GM21717 (cell line): ENCODE data around the gene STAB2.
A peak's percentile ranks its signal among the peaks of the same experiment; 100 is the strongest.

Experiments
- ATAC-seq: cut with Tn5 transposase; IDR thresholded peaks from one replicate; pipeline ENCODE4 v1.9.1; 2021; ENCODE audit warnings: mild to moderate bottlenecking, moderate library complexity; ENCODE audit not compliant: unreplicated experiment

Gene STAB2

GRCh38 chr12:103586132-103586531 is 941 bp upstream of the STAB2 start:
- ATAC-seq = no peak

DNA sequence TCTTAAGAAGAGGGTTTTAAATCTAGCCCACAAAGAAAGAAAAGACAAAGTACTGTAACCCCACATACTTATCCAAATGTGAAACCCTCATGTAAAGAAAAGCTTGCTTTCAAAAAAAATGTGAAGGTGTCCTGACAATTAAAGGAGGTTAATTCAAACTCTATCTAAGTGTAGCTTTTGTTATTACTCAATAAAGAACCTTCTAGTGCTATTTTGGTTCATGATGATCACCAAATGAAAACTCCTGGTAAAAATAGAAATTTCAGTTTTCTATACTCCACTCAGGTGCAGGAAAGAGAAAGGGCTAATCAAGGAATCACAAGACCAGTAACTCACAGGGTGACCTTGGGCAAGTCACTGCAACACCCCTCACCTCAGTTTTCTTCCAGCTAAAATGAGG is 1.6 kb downstream of the STAB2 start:
- ATAC-seq = no peak

GRCh38 chr12:103589517-103589916 is 2.4 kb downstream of the STAB2 start:
- ATAC-seq = no peak

GRCh38 chr12:103590271-103590670 is 3.2 kb downstream of the STAB2 start:
- ATAC-seq = no peak

DNA sequence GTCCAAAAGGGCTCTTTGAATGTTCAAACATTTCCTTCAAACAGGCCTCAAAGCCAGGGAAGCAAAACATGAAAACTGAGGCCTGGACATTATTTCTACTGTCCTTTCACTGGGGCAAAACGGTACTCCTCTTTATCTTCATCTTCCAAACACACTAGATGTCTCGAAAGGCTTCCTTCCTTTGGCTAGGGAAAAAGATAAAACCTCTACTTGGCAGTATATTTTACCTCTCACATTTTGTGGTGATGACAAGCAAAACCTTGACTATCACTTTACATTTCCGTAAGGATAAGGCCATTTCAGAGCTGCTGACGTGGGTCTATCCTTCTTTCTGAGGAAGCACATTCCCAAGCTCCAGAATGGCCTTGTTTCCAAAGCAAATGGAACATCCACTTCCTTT is 9.9 kb downstream of the STAB2 start:
- no peak for ATAC-seq

GRCh38 chr12:103599274-103599673 is 12.2 kb downstream of the STAB2 start:
- ATAC-seq = no peak

DNA sequence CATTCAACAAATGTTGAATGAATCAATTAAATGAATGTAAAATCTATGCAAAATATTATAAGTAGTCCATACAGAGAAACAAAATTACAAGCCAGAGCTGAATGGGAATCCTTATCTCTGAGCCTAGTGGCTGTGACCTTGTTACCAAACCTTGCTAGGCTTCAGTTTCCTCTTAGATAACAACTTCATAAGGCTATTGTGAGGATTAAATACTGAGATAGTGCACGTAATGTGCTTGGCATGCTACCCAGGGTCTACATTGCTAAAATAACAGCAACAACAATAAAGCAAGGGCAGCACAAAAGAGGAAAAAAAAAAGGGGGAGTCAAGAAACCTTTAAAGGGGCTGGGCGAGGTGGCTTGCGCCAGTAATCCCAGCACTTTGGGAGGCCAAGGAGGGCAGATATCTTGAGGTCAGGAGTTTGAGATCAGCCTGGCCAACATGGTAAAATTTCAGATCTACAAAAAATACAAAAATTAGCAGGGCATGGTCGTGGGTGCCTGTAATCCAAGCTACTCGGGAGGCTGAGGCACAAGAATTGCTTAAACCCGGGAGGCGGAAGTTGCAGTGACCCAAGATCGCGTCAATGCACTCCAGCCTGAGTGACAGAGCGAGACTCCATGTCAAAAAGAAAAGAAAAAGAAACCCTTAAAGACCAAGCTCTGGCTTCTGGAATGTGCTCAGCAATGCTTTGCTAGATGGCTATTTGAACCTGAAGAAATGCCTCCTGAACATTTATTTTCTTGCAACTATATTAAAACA is 14.1 kb downstream of the STAB2 start:
- ATAC-seq = no peak

- no peak for ATAC-seq
These were observed 33.3 kb downstream of the STAB2 start for GRCh38 chr12:103620395-103620794.

GRCh38 chr12:103623716-103624115 is 36.6 kb downstream of the STAB2 start:
- ATAC-seq = no peak

- no peak for ATAC-seq
These were observed 39.4 kb downstream of the STAB2 start for GRCh38 chr12:103626498-103626897.

DNA sequence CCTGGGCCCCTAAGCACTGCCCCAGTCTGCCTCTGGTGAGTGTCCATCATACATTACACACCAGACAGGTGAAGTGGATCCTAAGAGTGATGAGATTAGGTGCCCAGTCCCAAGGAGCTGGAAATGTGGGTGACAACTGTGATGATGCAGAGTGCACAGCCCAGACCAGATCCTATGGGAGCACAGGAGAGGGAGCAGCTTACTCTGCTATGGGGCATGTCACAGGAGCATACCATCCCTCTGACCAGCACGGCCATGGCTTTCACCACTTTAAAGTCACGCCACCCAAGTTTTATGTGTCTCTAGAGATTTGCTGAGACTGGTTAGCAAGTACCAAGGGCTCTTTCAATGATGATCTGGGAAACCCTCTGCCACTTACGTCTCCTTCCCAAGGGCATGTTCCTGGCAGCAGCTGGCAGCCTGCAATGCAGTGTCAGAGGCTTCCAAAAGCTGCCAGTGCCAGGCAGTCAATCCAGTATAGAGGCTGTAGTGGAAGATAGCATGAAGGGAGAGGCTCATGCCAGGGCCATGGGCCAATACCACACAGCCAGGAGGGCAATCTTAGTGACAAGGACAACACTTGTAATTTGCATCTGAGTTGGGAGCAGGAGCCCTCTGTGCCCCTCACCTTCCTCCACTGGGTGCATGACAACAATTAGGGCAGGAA is 40.2 kb downstream of the STAB2 start:
- no peak for ATAC-seq

DNA sequence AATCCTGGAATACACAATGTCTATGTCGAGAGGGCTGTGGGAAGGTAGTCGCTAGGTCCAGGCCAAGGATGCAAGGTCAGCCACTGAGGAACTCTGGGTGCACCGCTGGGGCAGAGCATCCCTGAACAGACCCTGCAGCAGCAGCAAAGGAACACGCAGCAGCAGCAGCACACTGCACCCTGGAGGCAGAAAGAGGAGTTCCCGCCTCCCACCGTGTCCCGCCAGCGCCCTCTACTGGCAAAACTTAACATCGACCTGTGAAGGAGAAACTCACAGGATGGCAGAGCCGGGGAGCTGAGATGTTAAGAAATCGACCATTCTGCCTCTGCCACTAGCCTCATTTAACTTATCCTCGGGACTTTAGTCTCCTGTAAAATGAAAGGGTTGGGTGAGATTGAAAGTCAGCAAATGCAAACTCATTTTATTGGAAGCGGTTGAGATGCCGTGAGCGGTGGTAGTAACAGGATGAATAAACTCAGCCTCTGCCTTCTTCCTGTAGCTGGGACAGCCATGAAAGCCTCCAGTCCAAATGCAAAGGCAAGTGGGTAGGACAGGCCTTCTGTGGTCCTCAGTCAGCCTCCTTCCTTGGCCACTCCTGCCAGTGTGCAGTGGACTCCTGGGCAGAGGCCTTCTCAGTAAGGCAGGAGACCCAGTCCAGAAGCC is 45.6 kb downstream of the STAB2 start:
- peak; percentile 68 for ATAC-seq

DNA sequence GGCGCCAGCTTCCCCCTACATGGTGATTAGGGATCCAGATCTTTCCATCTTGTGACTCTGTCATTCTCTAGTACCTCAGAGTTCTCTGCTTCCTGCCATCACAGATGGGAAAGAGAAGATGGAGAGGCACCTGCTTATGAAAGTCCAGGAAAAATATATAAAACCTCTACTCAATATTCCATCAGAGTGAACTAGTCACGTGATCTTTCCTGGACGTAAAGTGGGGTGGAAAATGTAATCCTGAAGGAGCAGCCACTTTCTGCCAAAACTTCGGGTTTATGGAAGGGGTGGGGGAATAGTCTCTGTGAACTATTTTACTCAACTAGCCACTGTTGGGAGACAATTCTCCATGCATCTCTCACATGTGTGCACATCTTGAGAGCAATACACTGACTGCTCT is 47.7 kb downstream of the STAB2 start:
- ATAC-seq = no peak

DNA sequence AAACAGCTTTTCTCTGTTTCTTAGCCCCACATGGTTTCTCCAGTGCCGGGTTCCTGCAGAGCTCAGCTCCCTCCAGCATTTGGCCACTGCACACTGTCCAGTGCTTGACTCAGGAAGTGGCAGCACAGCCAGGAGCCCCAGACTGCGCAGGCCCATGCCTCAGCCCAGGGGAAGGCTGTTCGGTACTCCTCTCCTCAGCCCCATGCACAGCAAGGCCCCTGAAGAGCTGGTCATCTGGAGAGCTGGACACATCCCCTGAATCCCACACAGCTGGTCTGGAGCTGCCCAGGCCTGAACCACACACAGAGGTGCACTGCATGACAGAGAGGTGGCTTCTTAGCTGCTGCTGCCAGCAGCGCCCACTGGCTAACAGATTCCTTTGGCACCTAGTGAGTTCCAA is 48.3 kb downstream of the STAB2 start:
- no peak for ATAC-seq

DNA sequence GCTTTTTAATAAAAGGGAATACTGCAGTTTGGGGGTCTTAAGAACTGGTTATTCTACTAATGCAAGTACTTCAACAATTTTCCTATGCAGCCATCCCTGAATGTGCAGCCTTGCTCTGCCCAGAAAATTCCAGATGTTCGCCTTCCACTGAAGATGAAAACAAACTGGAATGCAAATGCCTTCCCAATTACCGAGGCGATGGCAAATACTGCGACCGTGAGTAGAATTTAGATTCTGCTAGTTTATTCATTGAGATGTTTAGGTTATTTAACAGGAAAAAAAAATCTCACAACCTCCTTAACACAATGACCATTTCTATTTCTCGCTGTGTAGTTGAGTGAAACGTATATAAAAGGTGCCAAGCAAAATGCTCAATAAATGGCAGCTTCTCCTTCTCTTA is 49.9 kb downstream of the STAB2 start:
- no peak for ATAC-seq

GRCh38 chr12:103637429-103637828 is 50.4 kb downstream of the STAB2 start:
- no peak for ATAC-seq

- ATAC-seq = no peak
These were observed 52.9 kb downstream of the STAB2 start for GRCh38 chr12:103639983-103640382.

- peak; percentile 51 for ATAC-seq
These were observed 53.3 kb downstream of the STAB2 start for GRCh38 chr12:103640410-103640809.

DNA sequence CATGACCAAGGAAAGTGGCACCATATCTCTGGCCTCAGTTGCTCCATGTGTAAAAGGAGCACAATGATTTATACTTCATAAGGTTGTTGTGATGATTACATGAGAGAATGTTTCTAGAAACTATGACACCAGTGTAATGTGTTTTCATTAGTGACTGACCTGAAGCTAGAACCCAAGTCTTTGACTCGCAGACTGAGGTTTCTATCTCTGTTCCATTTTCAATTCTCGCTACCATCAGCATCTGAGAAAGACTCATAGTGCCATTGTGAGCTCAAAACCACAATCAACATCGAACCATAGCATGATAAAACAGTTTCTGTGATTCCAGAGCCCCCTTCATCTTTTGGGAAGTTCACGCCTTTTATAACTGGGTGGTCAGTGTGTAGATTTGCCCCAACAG is 53.8 kb downstream of the STAB2 start:
- ATAC-seq = peak; percentile 84

DNA sequence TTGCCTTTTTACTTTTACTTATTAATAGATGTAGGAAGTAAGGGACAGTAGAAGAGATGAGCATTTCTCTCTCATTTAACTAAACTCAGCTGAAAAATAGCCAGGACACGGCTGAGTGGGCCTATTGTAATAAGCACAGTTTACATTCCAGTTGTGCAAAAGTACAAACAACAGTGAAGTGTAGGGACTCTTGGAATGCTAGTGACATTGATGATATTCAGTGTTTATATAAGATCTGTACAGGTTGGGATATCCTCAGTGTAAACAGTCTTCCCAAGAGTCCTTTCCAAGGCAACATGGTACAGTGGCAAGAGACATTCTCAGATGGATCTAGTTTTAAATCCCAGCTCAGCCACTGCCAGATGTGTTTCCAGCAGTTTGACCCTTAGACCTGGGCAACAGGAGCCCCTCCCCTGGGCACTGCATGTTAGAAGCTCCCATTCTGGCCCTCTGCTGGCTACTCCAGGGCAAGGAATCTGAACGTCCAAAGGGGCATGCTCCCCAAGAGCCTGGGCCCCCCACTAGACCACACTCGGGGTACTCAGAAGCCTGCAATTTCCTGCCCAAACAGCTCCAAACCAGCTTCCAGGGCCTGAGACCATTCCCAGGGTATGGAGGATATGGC is 55.3 kb downstream of the STAB2 start:
- no peak for ATAC-seq

- ATAC-seq = no peak
These were observed 58.1 kb downstream of the STAB2 start for GRCh38 chr12:103645202-103645601.

DNA sequence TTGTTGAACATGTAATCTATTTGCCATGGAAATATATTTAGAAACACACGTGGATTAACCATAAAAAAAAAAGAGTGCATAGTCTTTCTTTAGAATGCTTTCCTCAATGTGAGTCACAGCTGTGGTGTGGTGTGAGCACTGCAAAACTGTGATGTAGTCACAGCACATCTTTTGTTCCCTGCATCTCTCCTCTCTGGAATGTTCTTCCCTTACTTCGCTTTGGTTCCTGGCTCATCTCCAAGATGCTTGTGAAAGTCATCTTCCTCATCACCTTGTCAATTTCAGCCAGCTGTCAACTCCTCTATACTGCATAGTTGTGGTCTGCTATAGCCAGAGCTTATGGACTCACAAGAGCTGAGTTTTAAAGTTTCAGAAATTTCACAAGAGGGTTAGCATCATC is 60.2 kb downstream of the STAB2 start:
- no peak for ATAC-seq
